NCI-H2081 (cell line): ENCODE measurements around the gene OGFR.

Experiments
- DNase-seq, 2 experiments: peaks; one replicate each; lab custom pipeline; 2025; lab: John Stamatoyannopoulos, UW

Gene OGFR

GRCh38 chr20:62860924-62861691 lies 56.5 kb downstream of the OGFR start:
- peak in 1 of 2 experiments; percentile 25 for DNase-seq

GRCh38 chr20:62861726-62862336 lies 57.2 kb downstream of the OGFR start, which contains the start of gene TCFL5:
TSS of gene TCFL5 (minus strand) at chr20:62861822. CDS start at chr20:62861670, 152 bp downstream.
- DNase-seq: peak; percentile 73 to 88
